ENCODE results near the gene NRCAM.
A peak's percentile ranks its signal among the peaks of the same experiment; 100 is the strongest.

The NRCAM gene

GRCh38 chr7:108335269-108335918 is 120.8 kb downstream of the NRCAM start:
- DNase-seq: peak; percentile 67

- DNase-seq: no peak
Measured at GRCh38 chr7:108332937-108333336, 123.3 kb downstream of the NRCAM start.

- DNase-seq: no peak
Measured at GRCh38 chr7:108331971-108332370, 124.3 kb downstream of the NRCAM start.

- no peak for DNase-seq
Measured at GRCh38 chr7:108330227-108330626, 126.0 kb downstream of the NRCAM start.

- DNase-seq: no peak
Measured at GRCh38 chr7:108329514-108329913, 126.7 kb downstream of the NRCAM start.

GRCh38 chr7:108328174-108328651 is 128.0 kb downstream of the NRCAM start:
- DNase-seq: no peak

GRCh38 chr7:108327353-108327752 is 128.9 kb downstream of the NRCAM start:
- no peak for DNase-seq

- no peak for DNase-seq
Measured at GRCh38 chr7:108326938-108327337, 129.3 kb downstream of the NRCAM start.

- DNase-seq: no peak
Measured at GRCh38 chr7:108324053-108325038, 131.9 kb downstream of the NRCAM start.

- DNase-seq: no peak
Measured at GRCh38 chr7:108322925-108323832, 133.1 kb downstream of the NRCAM start.

- DNase-seq: no peak
Measured at GRCh38 chr7:108322046-108322445, 134.2 kb downstream of the NRCAM start.

- DNase-seq: no peak
Measured at GRCh38 chr7:108321359-108321758, 134.9 kb downstream of the NRCAM start.

- no peak for DNase-seq
Measured at GRCh38 chr7:108316708-108317107, 139.5 kb downstream of the NRCAM start.

GRCh38 chr7:108314551-108314950 is 141.7 kb downstream of the NRCAM start:
- DNase-seq: no peak

- DNase-seq: no peak
Measured at GRCh38 chr7:108314049-108314448, 142.2 kb downstream of the NRCAM start.

GRCh38 chr7:108313086-108313485 is 143.2 kb downstream of the NRCAM start:
- DNase-seq: no peak

GRCh38 chr7:108311446-108312168 is 144.6 kb downstream of the NRCAM start:
- DNase-seq: no peak

GRCh38 chr7:108310351-108310750 is 145.9 kb downstream of the NRCAM start:
- DNase-seq: no peak

- DNase-seq: no peak
Measured at GRCh38 chr7:108308903-108309302, 147.3 kb downstream of the NRCAM start.

GRCh38 chr7:108308276-108308675 is 148.0 kb downstream of the NRCAM start:
- DNase-seq: no peak

GRCh38 chr7:108307595-108307994 is 148.6 kb downstream of the NRCAM start:
- no peak for DNase-seq

GRCh38 chr7:108307194-108307593 is 149.0 kb downstream of the NRCAM start:
- DNase-seq: no peak

All from NCI-H774 (cell line).